Tibial nerve (tissue), 4 donors: Measurements from ENCODE around the gene SPINDOC. TPM values are rescaled to one million over a fixed set of nuclear protein-coding genes. Genes with fewer than 3 reads are reported as not detected.

Source experiments
- DNase-seq, 2 donors: peaks; one replicate each; pipeline ENCODE4 v3.0.0-alpha.2; 2019; ENCODE audit warnings: low spot score in 2 of 2
- H3K27ac ChIP-seq, 4 donors: fragments of 200-600 bp; sonication (generic) in 3 of 4; one replicate each; pipeline ENCODE4 v1.5.1; 2017 to 2019; ENCODE audit warnings: mild to moderate bottlenecking in 1 of 4
- H3K27me3 ChIP-seq, 2 donors: fragments of 200-600 bp; sonication (generic) in 1 of 2; one replicate each; pipeline versions ENCODE4 v1.5.1 to v1.6.0; 2017 to 2019
- H3K36me3 ChIP-seq, 3 donors: fragments of 200-600 bp; sonication (generic); one replicate each; pipeline ENCODE4 v1.5.1; 2018 to 2019
- H3K4me1 ChIP-seq, 4 donors: fragments of 200-600 bp; sonication (generic) in 3 of 4; one replicate each; pipeline ENCODE4 v1.5.1; 2017 to 2019
- H3K4me3 ChIP-seq, 4 donors: fragments of 200-600 bp; sonication (generic) in 3 of 4; one replicate each; pipeline ENCODE4 v1.5.1; 2017 to 2019; ENCODE audit warnings: mild to moderate bottlenecking in 1 of 4, moderate library complexity in 1 of 4
- H3K9me3 ChIP-seq, 4 donors: fragments of 200-600 bp; sonication (generic) in 3 of 4; one replicate each; pipeline ENCODE4 v1.5.1; 2017 to 2019
- EP300 ChIP-seq, 2 donors: sonication (generic); formaldehyde crosslinking; IDR thresholded peaks; one replicate each; pipeline ENCODE4 v1.6.1; 2017; ENCODE audit warnings: antibody characterized with exemption in 2 of 2, mild to moderate bottlenecking in 1 of 2
- POLR2A ChIP-seq, 2 donors: fragments of 450-650 bp; IDR thresholded peaks; one replicate each; pipeline ENCODE4 v1.6.1; 2017; ENCODE audit warnings: antibody characterized with exemption in 2 of 2, mild to moderate bottlenecking in 2 of 2, moderate library complexity in 2 of 2
- WGBS, 2 donors: methylation state at CpG; one replicate each; pipeline ENCODE4 v1.1.5; 2018; 5-methylcytosine and 5-hydroxymethylcytosine counted together
- small RNA-seq: library from RNA; depleted of rRNA; stranded (forward); fragments of <200 nt; gene quantifications from one replicate; pipeline ENCODE3, GENCODE V24; 2016
- total RNA-seq, 4 donors: library from RNA; depleted of rRNA; stranded (reverse); fragments of >200 nt; gene quantifications; one replicate each; pipeline ENCODE4 v1.1.0, GENCODE V29; 2016
- TF ChIP-seq, protein P1 (sequence below), 5 experiments: fragments of 200-600 bp in 3 of 5; fragments of 450-650 bp in 2 of 5; sonication (generic) in 3 of 5; IDR thresholded peaks; one replicate each; pipeline ENCODE4 v1.5.1; 2016 to 2019; ENCODE audit warnings: antibody characterized with exemption in 5 of 5, mild to moderate bottlenecking in 3 of 5, moderate library complexity in 2 of 5

The SPINDOC gene
- total RNA-seq, 4 donors from 2014 or later, result 5.5 to 14.7 (median 10.0) TPM

DNA sequence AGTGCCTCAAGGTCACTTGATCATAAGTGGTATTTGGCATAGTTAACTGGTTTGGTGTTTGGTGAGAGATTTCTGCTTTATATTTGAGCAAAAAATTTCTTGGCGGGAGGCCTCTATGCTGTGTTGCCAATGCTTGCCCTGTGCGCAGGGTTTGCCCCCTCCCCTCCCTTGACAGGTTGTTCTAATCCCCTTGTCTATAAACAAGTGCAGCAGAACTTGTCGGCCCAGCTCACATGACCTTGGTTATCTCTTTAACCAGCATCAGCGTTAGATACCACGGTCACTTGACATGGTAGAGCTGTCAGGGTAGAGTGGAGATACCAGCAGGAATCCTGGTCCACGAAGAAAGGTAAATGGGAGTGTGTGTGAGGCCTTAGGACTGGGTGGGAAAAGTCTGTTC, 61.3 kb downstream of the SPINDOC start:
- Histone ChIP-seq H3K27me3 (no peaks in the 10 kb centered on the region), H3K4me3 (no peak overlapping the region), H3K36me3 (no peaks in the 10 kb centered on the region), H3K4me1 (peaks cover 0 to 64% (median 47%) of the 10 kb centered on the region in 4 donors), H3K27ac (peak overlapping the region in 2 of 4 donors; percentile 2 to 6), H3K9me3 (no peaks in the 10 kb centered on the region)
- no peak for TF ChIP-seq EP300 (IDR thresholded peaks at IDR 0.05)
- TF ChIP-seq, protein P1, sequence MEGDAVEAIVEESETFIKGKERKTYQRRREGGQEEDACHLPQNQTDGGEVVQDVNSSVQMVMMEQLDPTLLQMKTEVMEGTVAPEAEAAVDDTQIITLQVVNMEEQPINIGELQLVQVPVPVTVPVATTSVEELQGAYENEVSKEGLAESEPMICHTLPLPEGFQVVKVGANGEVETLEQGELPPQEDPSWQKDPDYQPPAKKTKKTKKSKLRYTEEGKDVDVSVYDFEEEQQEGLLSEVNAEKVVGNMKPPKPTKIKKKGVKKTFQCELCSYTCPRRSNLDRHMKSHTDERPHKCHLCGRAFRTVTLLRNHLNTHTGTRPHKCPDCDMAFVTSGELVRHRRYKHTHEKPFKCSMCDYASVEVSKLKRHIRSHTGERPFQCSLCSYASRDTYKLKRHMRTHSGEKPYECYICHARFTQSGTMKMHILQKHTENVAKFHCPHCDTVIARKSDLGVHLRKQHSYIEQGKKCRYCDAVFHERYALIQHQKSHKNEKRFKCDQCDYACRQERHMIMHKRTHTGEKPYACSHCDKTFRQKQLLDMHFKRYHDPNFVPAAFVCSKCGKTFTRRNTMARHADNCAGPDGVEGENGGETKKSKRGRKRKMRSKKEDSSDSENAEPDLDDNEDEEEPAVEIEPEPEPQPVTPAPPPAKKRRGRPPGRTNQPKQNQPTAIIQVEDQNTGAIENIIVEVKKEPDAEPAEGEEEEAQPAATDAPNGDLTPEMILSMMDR (IDR thresholded peaks at IDR 0.05), result no peak
- TF ChIP-seq POLR2A (IDR thresholded peaks at IDR 0.05), result no peak
- no peak for DNase-seq
- 71 to 77% methylated on average over 6 of the region's 6 CpGs for WGBS, 2 donors

DNA sequence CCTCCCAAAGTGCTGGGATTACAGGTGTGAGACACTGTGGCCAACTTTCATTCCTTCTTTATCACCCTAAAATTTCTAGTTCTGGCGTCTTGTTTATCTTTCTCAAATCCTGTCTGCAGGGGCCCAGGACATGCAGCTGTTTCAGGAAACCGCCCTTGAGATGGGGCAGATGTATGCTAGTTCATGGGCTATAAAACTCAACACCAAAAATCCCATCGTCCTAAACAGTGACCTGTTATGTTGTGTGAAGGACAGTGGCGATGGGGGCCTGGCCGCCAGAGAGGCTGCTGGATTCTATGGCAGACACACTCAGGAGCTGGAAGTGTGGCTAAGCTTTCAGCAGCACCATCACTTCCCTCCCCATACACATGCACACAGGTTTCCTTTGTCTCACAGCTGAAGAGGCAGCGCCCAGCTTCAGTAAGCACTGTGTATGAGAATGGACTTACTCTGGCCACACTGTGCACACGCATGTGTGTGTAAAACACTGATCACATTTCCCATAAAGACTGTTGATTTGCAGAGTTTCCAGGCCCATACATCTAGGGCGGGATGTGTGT, 62.3 kb downstream of the SPINDOC start:
- H3K4me1 ChIP-seq, result peaks cover 0 to 64% (median 45%) of the 10 kb centered on the region in 4 donors
- TF ChIP-seq POLR2A (IDR thresholded peaks at IDR 0.05), result no peak
- no peak for TF ChIP-seq EP300 (IDR thresholded peaks at IDR 0.05)
- TF ChIP-seq, protein P1 (IDR thresholded peaks at IDR 0.05), result no peak
- 81 to 83% methylated on average over 8 of the region's 8 CpGs for WGBS, 2 donors

DNA sequence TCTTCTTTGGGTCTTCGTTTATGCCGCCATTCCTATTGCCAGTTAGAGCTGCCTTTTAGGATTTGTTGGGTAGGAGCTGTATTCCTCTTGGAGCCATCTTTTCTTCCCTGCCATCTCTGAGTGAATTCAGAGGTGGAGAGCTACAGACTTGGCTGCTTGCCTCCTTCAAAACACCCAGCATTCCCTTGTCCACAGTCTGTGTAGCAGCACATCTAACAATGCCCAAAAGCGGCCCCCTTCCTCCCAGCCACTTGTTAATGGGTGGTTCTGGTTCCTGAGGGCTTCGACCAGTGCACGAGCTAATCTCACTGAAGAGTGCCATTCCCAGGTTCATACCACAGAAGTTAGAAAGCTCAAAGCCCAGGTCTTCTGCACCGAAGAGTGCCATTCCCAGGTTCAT, 63.4 kb downstream of the SPINDOC start:
- H3K27ac ChIP-seq, result no peak overlapping the region
- 85 to 93% methylated on average over 6 of the region's 6 CpGs for WGBS, 2 donors
- H3K4me1 ChIP-seq, result peaks cover 0 to 58% (median 39%) of the 10 kb centered on the region in 4 donors

More for the DNA sequence above, 62.3 kb downstream of the SPINDOC start:
- no peaks in the 10 kb centered on the region for H3K27me3 ChIP-seq
- no peak overlapping the region for H3K4me3 ChIP-seq
- no peak for DNase-seq
- H3K36me3 ChIP-seq, result no peaks in the 10 kb centered on the region
- no peak overlapping the region for H3K27ac ChIP-seq
- no peaks in the 10 kb centered on the region for H3K9me3 ChIP-seq

More for the DNA sequence above, 63.4 kb downstream of the SPINDOC start:
- Histone ChIP-seq H3K9me3 (no peaks in the 10 kb centered on the region), H3K36me3 (no peaks in the 10 kb centered on the region), H3K27me3 (no peaks in the 10 kb centered on the region), H3K4me3 (no peak overlapping the region)
- DNase-seq, result no peak
- TF ChIP-seq EP300 (IDR thresholded peaks at IDR 0.05) (no peak), POLR2A (IDR thresholded peaks at IDR 0.05) (no peak)
- TF ChIP-seq, protein P1 (IDR thresholded peaks at IDR 0.05), result no peak

Small RNA genes lying within 50 kb of the gene (small RNA-seq; reads per million reads assigned to genes)
- gene AP006289.1 (not detected), gene RN7SL596P (not detected)

Other genes starting within 250 kb of the SPINDOC start
- gene PLAAT3, start 199.0 kb upstream of the SPINDOC start, total RNA-seq, result 100 to 1,000 TPM; 140 to 185 (median 157) TPM
- gene ATL3, start 142.1 kb upstream of the SPINDOC start, total RNA-seq, result 100 to 1,000 TPM in 1 of 4 donors, 10 to 100 TPM in 3; 81.4 to 102 (median 92.9) TPM
- 100 to 1,000 TPM in 3 of 4 donors, 10 to 100 TPM in 1; 88.8 to 148 (median 116) TPM for gene RTN3, start 132.0 kb upstream of the SPINDOC start, total RNA-seq
- 10 to 100 TPM; 19.4 to 25.1 (median 23.8) TPM for gene ZFTA, start 44.7 kb upstream of the SPINDOC start, total RNA-seq
- gene MARK2, start 25.7 kb downstream of the SPINDOC start, total RNA-seq, result 10 to 100 TPM; 22.1 to 32.1 (median 23.6) TPM
- gene RCOR2, start 103.7 kb downstream of the SPINDOC start, total RNA-seq, result 1 to 10 TPM in 1 of 4 donors, under 1 TPM in 1, not detected in 2; 0.22 to 1.6 TPM
- gene NAA40, start 125.5 kb downstream of the SPINDOC start, total RNA-seq, result 10 to 100 TPM in 1 of 4 donors, 1 to 10 TPM in 3; 4.9 to 13.5 (median 5.6) TPM
- 100 to 1,000 TPM; 337 to 421 (median 383) TPM for gene COX8A, start 161.2 kb downstream of the SPINDOC start, total RNA-seq
- 10 to 100 TPM; 35.0 to 86.7 (median 50.4) TPM for gene OTUB1, start 173.0 kb downstream of the SPINDOC start, total RNA-seq
- 1 to 10 TPM in 1 of 4 donors, under 1 TPM in 3; 0.39 to 2.1 (median 0.52) TPM for gene FLRT1, start 222.5 kb downstream of the SPINDOC start, total RNA-seq